Mesodermal cell (in vitro differentiated cells): ENCODE data around the gene APOA1.

Source experiments
- H3K27ac ChIP-seq: 2 replicates; pipeline ENCODE4 v1.7.0; 2013; ENCODE audit warnings: mild to moderate bottlenecking, low read depth, low read length, moderate library complexity; ENCODE audit not compliant: severe bottlenecking
- H3K36me3 ChIP-seq: 2 replicates; pipeline ENCODE4 v1.7.1; 2013; ENCODE audit warnings: mild to moderate bottlenecking, low read length, moderate library complexity; ENCODE audit not compliant: control insufficient read depth, insufficient read depth
- H3K4me1 ChIP-seq: one replicate; pipeline ENCODE4 v1.7.1; 2013; ENCODE audit warnings: mild to moderate bottlenecking, low read length; ENCODE audit not compliant: insufficient read depth, control insufficient read depth, poor library complexity, severe bottlenecking
- H3K4me3 ChIP-seq: 2 replicates; pipeline ENCODE4 v1.7.0; 2013; ENCODE audit warnings: low read length, control low read depth, mild to moderate bottlenecking; ENCODE audit not compliant: insufficient read depth, poor library complexity, severe bottlenecking; ENCODE audit errors: extremely low read depth
- H3K9me3 ChIP-seq: 2 replicates; pipeline ENCODE4 v1.7.1; 2013; ENCODE audit warnings: mild to moderate bottlenecking, low read length, moderate library complexity; ENCODE audit not compliant: control insufficient read depth
- WGBS, 2 experiments: methylation state at CpG; one replicate each; pipeline ENCODE4 v1.1.5; 2013; ENCODE audit warnings: missing lambda C conversion rate in 2 of 2; ENCODE audit not compliant: insufficient coverage in 2 of 2; 5-methylcytosine and 5-hydroxymethylcytosine counted together

APOA1 gene

GRCh38 chr11:116794851-116795250 lies 42.6 kb downstream of the APOA1 start:
- Histone ChIP-seq H3K36me3 (no peaks in the 10 kb centered on the region), H3K9me3 (no peaks in the 10 kb centered on the region), H3K4me1 (no peaks in the 10 kb centered on the region), H3K4me3 (no peak overlapping the region), H3K27ac (no peak overlapping the region)
- WGBS, 2 experiments, result 75 to 96% methylated on average over 2 of the region's 2 CpGs

GRCh38 chr11:116793772-116794097 lies 43.7 kb downstream of the APOA1 start:
- no peaks in the 10 kb centered on the region for H3K36me3 ChIP-seq
- no peak overlapping the region for H3K4me3 ChIP-seq
- no peak overlapping the region for H3K27ac ChIP-seq
- WGBS, 2 experiments, result 100% methylated on average over 1 of the region's 1 CpG
- H3K4me1 ChIP-seq, result no peaks in the 10 kb centered on the region
- H3K9me3 ChIP-seq, result no peaks in the 10 kb centered on the region

DNA sequence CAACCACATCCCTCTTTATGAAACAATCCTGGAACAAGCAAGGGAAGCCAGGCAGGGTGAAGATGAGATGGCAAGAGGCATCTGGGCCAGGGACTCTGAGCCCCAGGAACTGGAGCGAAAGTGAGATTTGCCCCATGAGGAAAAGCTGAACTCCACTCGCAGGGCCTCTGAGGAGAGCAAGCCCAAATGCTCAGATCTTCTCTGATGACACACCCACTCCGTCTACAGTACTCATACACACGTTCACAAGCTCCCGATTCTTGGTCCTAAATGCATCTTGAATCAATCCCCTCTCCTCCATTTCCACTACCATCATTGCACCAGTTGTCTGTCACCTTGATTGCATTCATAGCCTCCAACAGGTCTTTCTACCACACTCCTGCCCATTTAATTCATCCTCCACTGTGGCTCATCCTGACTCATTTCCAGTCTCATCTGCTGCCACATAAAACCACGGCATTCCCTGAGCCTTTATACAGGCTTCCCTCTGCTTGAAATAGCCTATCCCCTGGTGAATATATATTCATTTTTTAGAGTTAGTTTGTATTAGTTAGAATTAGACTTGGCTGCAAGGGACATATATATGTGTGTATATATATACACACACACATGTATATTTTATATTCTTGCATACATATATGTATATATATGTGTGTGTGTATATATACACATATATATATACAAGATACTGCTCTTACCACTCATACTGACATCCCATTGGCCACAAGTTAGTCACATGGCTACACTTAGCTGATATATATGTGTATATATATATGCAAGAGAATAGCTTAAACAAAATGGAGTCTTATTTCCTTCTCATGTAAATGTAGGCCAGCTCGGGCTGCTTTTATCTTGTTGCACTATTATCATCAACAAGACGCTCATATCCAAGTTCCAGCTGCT lies 44.3 kb downstream of the APOA1 start:
- WGBS, 2 experiments, result 85 to 93% methylated on average over 4 to 5 of the region's 8 CpGs

DNA sequence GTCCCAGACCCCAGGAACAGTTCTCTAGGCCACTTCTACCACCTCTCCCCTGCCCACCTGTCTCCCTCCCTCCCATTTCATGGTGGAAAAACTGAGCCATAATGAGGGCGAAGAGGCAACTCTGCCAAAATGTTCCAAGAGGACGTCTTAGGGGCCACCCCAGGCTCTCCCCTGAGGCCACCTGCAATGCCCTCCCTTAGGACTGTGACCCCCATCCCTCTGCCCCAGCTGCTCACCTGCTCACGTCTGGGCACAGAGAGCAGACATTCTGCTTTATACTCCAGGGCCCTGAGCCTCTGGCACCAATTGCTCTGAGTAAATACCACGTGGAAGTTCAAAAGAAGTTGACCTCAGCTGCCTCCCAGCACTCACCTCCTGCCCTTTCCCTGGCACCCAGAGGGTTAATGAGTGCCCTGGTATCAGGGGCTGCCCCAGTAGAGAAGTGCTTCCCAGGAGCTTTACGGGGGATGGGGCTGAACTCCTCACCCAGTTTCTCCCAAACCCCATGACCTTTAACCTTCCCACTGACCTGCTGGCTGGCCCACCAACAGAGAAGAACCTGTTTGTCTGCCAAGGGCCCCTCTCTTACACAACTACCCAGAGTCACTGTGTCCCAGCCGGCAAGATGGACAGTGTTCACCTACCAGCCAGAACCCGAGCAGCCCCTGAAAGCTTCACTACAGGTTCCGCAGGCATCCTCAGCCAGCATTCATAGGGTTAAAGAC lies 45.1 kb downstream of the APOA1 start:
- Histone ChIP-seq H3K4me3 (no peak overlapping the region), H3K36me3 (no peaks in the 10 kb centered on the region)
- WGBS, 2 experiments, result 80 to 94% methylated on average over 4 to 7 of the region's 8 CpGs

More for the DNA sequence above, 44.3 kb downstream of the APOA1 start:
- H3K4me3 ChIP-seq, result no peak overlapping the region
- no peaks in the 10 kb centered on the region for H3K9me3 ChIP-seq
- H3K4me1 ChIP-seq, result no peaks in the 10 kb centered on the region
- no peaks in the 10 kb centered on the region for H3K36me3 ChIP-seq
- H3K27ac ChIP-seq, result no peak overlapping the region

DNA sequence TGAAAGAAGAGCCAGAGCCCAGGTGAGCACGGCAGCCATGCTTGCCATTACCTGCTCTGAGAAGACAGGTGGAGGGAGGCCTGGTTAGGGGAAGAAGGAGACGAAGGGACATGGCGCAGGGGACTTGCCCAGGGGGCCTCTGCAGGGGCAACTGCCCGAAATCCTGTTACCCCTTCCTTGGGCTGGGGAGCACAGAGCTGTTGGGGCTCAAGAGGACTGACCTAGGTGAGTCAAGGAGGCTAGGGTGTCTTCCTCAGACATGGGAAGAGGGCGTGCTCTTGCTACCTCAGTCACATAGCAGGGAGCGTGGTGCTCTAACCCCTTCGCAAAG lies 45.6 kb downstream of the APOA1 start, which contains the start of gene APOA5:
Gene APOA5, minus strand, starts transcription at position 67 of the 331 bp plus-strand sequence. Its CDS starts 19 bp downstream, at position 48.
- Histone ChIP-seq H3K27ac (no peak within 1 kb of the TSS), H3K4me1 (no peaks in the 10 kb centered on the region), H3K9me3 (no peaks in the 10 kb centered on the region), H3K36me3 (peaks cover under 1% of the 10 kb centered on the region), H3K4me3 (no peak within 1 kb of the TSS)
- 88 to 93% methylated on average over 5 to 6 of the region's 7 CpGs for WGBS, 2 experiments

More for the DNA sequence above, 45.1 kb downstream of the APOA1 start:
- H3K4me1 ChIP-seq, result no peaks in the 10 kb centered on the region
- no peak overlapping the region for H3K27ac ChIP-seq
- no peaks in the 10 kb centered on the region for H3K9me3 ChIP-seq

DNA sequence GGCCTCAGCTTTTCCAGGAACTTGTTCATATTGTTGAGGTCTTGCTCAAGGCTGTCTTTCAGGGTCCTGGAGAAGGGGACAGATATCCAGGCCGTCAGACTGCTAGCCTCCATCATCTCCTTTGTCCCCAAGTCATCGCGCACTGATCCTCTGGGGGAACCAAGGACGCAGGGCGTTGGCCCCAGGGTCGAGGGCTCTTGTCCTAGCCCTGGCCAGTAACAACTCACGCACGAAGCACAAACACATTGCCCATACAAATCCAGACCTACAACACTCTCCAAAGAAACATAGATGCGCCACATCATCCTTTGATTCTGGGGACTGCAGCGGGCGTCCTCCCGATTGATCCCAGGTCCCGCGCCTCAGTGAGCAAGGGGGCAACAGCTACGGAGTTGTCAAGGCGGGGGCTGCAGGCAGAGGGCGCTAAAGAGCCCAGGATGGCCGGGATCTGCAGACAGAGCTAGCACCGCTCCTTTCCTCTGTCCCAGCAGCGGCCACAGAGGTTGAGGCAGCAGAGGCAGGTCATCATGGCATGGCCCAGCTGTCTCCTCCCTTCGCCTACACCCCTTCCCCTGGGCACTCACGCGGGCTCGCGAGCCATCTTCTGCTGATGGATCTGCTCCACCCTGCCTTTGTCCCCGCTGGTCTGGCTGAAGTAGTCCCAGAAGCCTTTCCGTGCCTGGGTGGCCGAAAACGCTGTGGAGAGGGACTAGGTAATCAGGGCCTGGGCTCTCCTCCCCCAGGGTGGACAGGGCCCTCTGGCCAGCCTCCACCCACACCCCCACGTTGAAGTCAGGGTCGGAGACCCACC lies 46.2 kb downstream of the APOA1 start:
- Histone ChIP-seq H3K9me3 (no peaks in the 10 kb centered on the region), H3K27ac (no peak overlapping the region), H3K4me1 (no peaks in the 10 kb centered on the region), H3K36me3 (peaks cover 6% of the 10 kb centered on the region), H3K4me3 (no peak overlapping the region)
- 31 to 37% methylated on average over 22 to 27 of the region's 31 CpGs for WGBS, 2 experiments

- H3K4me1 ChIP-seq, result no peaks in the 10 kb centered on the region
- no peak overlapping the region for H3K27ac ChIP-seq
- WGBS, 2 experiments, result 93 to 95% methylated on average over 48 to 49 of the region's 53 CpGs
- H3K36me3 ChIP-seq, result peaks cover 15% of the 10 kb centered on the region
- no peak overlapping the region for H3K4me3 ChIP-seq
- no peaks in the 10 kb centered on the region for H3K9me3 ChIP-seq
These were observed 47.0 kb downstream of the APOA1 start for GRCh38 chr11:116790167-116791001.

DNA sequence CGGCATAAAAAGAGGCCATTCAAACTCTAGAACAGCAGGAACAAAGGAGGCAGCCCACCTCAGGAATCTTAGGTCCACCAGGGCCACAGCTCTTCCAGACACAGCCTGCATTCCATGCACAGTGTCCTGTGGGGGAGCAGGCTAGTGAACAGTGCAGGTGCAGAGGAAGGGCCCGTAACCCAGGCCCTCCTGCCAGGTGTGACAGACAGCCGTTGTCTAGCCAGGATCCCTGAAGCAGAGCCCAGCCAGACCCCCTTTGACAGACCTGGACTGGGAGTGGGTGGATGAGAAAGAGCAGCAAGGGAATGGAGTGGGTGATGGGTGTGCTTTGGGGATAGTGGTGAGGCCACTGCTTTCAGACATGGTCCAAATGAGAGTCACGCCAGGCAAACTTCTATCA lies 48.4 kb downstream of the APOA1 start:
- H3K4me3 ChIP-seq, result no peak overlapping the region

DNA sequence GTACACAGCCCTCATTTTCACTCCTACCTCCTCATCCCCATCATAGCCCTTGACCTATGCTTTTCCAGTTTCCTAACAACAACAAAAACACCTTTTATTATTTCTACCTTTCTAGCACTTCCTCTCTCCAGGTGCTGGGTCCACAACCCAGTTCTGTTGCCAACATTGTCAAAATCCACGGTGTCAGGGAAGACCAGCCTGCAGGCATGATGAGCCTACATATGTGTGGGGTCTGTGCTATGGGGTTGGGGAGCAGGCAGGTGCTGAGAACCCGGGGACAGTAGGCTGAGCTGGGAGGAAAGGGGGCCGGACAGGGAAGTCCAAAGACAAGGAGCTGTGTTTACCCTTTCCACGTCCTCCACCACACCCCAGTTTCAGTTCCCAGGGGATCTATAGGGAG lies 48.9 kb downstream of the APOA1 start:
- no peak overlapping the region for H3K27ac ChIP-seq

More for the DNA sequence above, 48.4 kb downstream of the APOA1 start:
- Histone ChIP-seq H3K4me1 (no peaks in the 10 kb centered on the region), H3K9me3 (no peaks in the 10 kb centered on the region), H3K27ac (no peak overlapping the region), H3K36me3 (peaks cover 29% of the 10 kb centered on the region)
- WGBS, 2 experiments, result 86 to 91% methylated on average over 3 of the region's 4 CpGs

More for the DNA sequence above, 48.9 kb downstream of the APOA1 start:
- Histone ChIP-seq H3K4me1 (no peaks in the 10 kb centered on the region), H3K4me3 (peak overlapping the region; percentile 82), H3K36me3 (peaks cover 33% of the 10 kb centered on the region), H3K9me3 (no peaks in the 10 kb centered on the region)
- WGBS, 2 experiments, result 86 to 100% methylated on average over 1 to 2 of the region's 4 CpGs
